Measurements from ENCODE around the gene RGL1.

- TF ChIP-seq CTCF (IDR thresholded peaks at IDR 0.05) (no peak), POLR2A (IDR thresholded peaks at IDR 0.05; ENCODE audit: low read depth) (no peak), POLR2AphosphoS5 (IDR thresholded peaks at IDR 0.05) (no peak), EP300 (IDR thresholded peaks at IDR 0.05) (no peak)
Measured at GRCh38 chr1:183870351-183871077, 65.6 kb downstream of the RGL1 start.

Data from esophagus muscularis mucosa (tissue), 4 donors.